Keratinocyte (primary cell): Measurements from ENCODE around the gene DNM1.

Source experiments
- EZH2 ChIP-seq: IDR thresholded peaks from one replicate; pipeline ENCODE4 v1.6.1; 2012; ENCODE audit warnings: inconsistent platforms, mild to moderate bottlenecking, low read length, moderate library complexity
- TF ChIP-seq, protein P1 (sequence below), 3 experiments: IDR thresholded peaks in 1 of 3; conservative IDR thresholded peaks in 1 of 3; optimal IDR thresholded peaks in 1 of 3; 2 replicates in 2 of 3; 3 replicates in 1 of 3; pipeline versions ENCODE3 to v1.5.1; 2011; ENCODE audit warnings: low read length in 3 of 3, mild to moderate bottlenecking in 3 of 3, moderate library complexity in 2 of 3, control low read depth in 1 of 3, inconsistent platforms in 1 of 3; ENCODE audit not compliant: insufficient read depth in 2 of 3; ENCODE audit errors: extremely low read depth in 1 of 3

DNA sequence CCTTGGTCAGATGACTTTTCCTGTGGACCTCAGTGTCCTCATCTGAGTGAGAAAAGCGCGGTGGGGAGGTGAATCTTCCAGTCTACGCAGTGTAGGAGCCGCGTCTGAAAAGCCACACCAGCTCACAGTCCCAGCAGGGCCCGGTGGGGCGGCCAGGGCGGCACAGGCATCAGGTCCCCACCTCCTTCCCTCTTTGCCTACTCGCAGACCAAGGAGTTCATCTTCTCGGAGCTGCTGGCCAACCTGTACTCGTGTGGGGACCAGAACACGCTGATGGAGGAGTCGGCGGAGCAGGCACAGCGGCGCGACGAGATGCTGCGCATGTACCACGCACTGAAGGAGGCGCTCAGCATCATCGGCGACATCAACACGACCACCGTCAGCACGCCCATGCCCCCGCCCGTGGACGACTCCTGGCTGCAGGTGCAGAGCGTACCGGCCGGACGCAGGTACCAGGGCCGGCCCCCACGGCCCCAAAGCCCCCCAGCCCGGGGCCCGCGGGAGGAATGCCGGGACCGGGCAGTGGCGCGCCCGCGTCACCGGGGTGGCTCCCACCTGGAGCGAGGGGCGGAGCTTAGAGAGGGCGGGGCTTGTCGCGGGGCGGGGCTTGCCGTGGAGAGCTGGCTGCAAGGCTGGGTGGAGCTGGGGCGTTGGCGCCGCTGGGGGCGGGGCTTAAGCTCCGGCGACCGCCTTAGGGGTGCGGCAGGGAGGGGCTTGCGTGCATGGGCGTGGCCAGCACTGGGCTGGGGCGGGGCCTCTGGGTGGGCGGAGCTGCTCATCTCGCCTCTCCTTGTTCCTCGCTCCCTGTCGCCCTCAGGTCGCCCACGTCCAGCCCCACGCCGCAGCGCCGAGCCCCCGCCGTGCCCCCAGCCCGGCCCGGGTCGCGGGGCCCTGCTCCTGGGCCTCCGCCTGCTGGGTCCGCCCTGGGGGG lies 47.0 kb downstream of the DNM1 start:
- TF ChIP-seq, protein P1, sequence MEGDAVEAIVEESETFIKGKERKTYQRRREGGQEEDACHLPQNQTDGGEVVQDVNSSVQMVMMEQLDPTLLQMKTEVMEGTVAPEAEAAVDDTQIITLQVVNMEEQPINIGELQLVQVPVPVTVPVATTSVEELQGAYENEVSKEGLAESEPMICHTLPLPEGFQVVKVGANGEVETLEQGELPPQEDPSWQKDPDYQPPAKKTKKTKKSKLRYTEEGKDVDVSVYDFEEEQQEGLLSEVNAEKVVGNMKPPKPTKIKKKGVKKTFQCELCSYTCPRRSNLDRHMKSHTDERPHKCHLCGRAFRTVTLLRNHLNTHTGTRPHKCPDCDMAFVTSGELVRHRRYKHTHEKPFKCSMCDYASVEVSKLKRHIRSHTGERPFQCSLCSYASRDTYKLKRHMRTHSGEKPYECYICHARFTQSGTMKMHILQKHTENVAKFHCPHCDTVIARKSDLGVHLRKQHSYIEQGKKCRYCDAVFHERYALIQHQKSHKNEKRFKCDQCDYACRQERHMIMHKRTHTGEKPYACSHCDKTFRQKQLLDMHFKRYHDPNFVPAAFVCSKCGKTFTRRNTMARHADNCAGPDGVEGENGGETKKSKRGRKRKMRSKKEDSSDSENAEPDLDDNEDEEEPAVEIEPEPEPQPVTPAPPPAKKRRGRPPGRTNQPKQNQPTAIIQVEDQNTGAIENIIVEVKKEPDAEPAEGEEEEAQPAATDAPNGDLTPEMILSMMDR (optimal IDR thresholded peaks at IDR 0.05 in 1 of 3, IDR thresholded peaks at IDR 0.05 in 1 of 3, conservative IDR thresholded peaks at IDR 0.05 in 1 of 3; ENCODE audit: extremely low read depth in 1 of 3, insufficient read depth in 2 of 3, low read length in 3 of 3), result no peak
- TF ChIP-seq EZH2, result no peak
